Loucy (cell line): ENCODE data around the gene NPTX1.

Experiments used
- H2AFZ ChIP-seq: fragments of 200-600 bp; sonication (generic); 2 replicates; pipeline ENCODE4 v1.6.0; 2016; ENCODE audit warnings: antibody characterized with exemption, mild to moderate bottlenecking, low read length, moderate library complexity
- H3F3A ChIP-seq: fragments of 200-600 bp; 2 replicates; pipeline ENCODE4 v1.6.0; 2016; ENCODE audit warnings: antibody characterized with exemption, low read depth, mild to moderate bottlenecking
- H3K27me3 ChIP-seq: fragments of 200-600 bp; sonication (generic); 2 replicates; pipeline ENCODE4 v1.6.1; 2014; ENCODE audit warnings: low read length, mild to moderate bottlenecking; ENCODE audit not compliant: insufficient read depth, poor library complexity, severe bottlenecking
- H3K36me3 ChIP-seq: fragments of 200-600 bp; sonication (generic); 2 replicates; pipeline ENCODE4 v1.6.1; 2016; ENCODE audit warnings: low read length; ENCODE audit not compliant: insufficient read depth
- H3K4me1 ChIP-seq: fragments of 200-600 bp; sonication (generic); 2 replicates; pipeline ENCODE4 v1.5.1; 2014; ENCODE audit warnings: low read length, mild to moderate bottlenecking; ENCODE audit not compliant: insufficient read depth, poor library complexity, severe bottlenecking
- H3K4me2 ChIP-seq: fragments of 200-600 bp; sonication (generic); 2 replicates; pipeline ENCODE4 v1.6.0; 2014; ENCODE audit warnings: antibody characterized with exemption, low read length, low read depth, mild to moderate bottlenecking; ENCODE audit not compliant: poor library complexity, severe bottlenecking
- H3K4me3 ChIP-seq: fragments of 200-600 bp; sonication (generic); 2 replicates; pipeline ENCODE4 v1.5.1; 2014; ENCODE audit warnings: low read length, mild to moderate bottlenecking, mixed read lengths; ENCODE audit not compliant: poor library complexity, severe bottlenecking
- H3K79me2 ChIP-seq: fragments of 200-600 bp; sonication (generic); 2 replicates; pipeline ENCODE4 v1.6.1; 2014; ENCODE audit warnings: low read length; ENCODE audit not compliant: insufficient read depth
- H3K9ac ChIP-seq: fragments of 200-600 bp; sonication (generic); 2 replicates; pipeline ENCODE4 v1.6.0; 2014; ENCODE audit warnings: mild to moderate bottlenecking, low read depth, low read length, moderate library complexity; ENCODE audit not compliant: poor library complexity, severe bottlenecking
- H3K9me2 ChIP-seq: fragments of 200-600 bp; sonication (generic); replicated peaks from 2 replicates; pipeline ENCODE4 v1.6.1; 2016; ENCODE audit warnings: low read depth, low read length, mixed read lengths
- H3K9me3 ChIP-seq: fragments of 200-600 bp; sonication (generic); 2 replicates; pipeline ENCODE4 v1.6.1; 2014; ENCODE audit warnings: mild to moderate bottlenecking, antibody characterized with exemption, low read length, low read depth; ENCODE audit not compliant: insufficient read depth
- H4K20me1 ChIP-seq: fragments of 200-600 bp; sonication (generic); 2 replicates; pipeline ENCODE4 v1.6.0; 2014; ENCODE audit warnings: antibody characterized with exemption, low read length, mild to moderate bottlenecking; ENCODE audit not compliant: insufficient read depth, poor library complexity, severe bottlenecking
- EZH2phosphoT487 ChIP-seq: fragments of 200-600 bp; IDR thresholded peaks from 2 replicates; pipeline ENCODE4 v1.6.1; 2018; ENCODE audit warnings: antibody characterized with exemption, mild to moderate bottlenecking, moderate library complexity, borderline replicate concordance
- TF ChIP-seq, protein P1 (sequence below): fragments of 200-600 bp; sonication (generic); conservative IDR thresholded peaks from 2 replicates; pipeline ENCODE4 v1.5.1; 2014; ENCODE audit warnings: mild to moderate bottlenecking, antibody characterized with exemption, low read length

The NPTX1 gene

DNA sequence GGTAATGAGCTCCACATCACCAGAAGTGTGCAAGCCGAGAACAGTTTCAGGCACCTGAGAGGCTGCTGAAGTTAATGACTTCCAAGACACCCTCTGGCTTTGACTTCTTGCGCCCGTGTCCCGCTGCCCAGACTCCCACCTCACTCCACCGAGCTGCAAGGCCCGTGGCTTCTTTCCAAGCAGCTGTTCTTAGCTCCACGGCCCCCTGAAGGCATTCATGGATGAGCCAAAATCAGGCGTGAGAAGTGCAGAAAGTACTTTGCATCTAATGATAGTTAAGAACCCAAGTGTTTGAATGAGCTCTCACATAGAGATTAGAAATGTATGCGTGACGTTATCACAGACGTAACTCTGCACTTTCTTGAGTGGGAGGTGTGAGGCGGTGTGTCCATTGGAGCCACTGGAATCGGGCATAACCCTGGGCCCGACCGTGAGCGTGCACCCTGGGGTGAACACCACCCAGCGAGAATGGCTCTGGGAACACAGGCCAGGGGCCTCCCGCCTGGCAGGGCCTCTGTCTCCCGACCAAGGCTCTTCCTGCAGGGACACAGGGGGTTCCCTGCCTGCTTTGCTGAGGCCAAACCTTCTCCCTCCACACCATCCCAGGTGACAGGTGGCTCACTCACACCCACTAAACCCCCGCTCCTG, 11.0 kb downstream of the NPTX1 start:
- Histone ChIP-seq H3F3A (no peaks in the 10 kb centered on the region), H3K9ac (no peak overlapping the region), H4K20me1 (no peaks in the 10 kb centered on the region), H2AFZ (no peak overlapping the region), H3K4me1 (no peaks in the 10 kb centered on the region), H3K9me2 (no peaks in the 10 kb centered on the region), H3K27me3 (no peaks in the 10 kb centered on the region), H3K4me3 (no peak overlapping the region), H3K36me3 (no peaks in the 10 kb centered on the region), H3K4me2 (no peak overlapping the region), H3K9me3 (no peaks in the 10 kb centered on the region), H3K79me2 (no peaks in the 10 kb centered on the region)
- TF ChIP-seq, protein P1, sequence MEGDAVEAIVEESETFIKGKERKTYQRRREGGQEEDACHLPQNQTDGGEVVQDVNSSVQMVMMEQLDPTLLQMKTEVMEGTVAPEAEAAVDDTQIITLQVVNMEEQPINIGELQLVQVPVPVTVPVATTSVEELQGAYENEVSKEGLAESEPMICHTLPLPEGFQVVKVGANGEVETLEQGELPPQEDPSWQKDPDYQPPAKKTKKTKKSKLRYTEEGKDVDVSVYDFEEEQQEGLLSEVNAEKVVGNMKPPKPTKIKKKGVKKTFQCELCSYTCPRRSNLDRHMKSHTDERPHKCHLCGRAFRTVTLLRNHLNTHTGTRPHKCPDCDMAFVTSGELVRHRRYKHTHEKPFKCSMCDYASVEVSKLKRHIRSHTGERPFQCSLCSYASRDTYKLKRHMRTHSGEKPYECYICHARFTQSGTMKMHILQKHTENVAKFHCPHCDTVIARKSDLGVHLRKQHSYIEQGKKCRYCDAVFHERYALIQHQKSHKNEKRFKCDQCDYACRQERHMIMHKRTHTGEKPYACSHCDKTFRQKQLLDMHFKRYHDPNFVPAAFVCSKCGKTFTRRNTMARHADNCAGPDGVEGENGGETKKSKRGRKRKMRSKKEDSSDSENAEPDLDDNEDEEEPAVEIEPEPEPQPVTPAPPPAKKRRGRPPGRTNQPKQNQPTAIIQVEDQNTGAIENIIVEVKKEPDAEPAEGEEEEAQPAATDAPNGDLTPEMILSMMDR: no peak
- no peak for TF ChIP-seq EZH2phosphoT487

DNA sequence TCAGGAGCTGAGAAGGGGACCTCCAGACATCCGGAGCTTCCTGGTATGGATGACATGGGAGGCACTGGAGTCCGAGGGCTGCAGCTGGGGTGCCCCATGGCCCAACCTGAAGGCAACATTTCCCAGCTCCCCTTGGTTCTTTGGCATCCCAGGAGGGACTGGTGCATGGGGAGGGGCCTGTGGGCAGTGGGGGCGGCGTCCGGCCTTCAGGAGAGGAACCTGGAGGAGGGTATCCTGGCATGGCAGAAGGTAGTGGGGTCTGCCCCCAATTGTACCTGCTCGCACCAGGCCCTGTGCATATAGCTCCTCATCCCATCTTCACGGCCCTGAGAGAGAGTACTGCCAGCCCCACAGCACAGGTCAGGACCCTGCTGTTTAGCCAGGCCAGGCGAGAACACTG, 11.9 kb downstream of the NPTX1 start:
- H2AFZ ChIP-seq: no peak overlapping the region
- H4K20me1 ChIP-seq: no peaks in the 10 kb centered on the region
- no peaks in the 10 kb centered on the region for H3K79me2 ChIP-seq

DNA sequence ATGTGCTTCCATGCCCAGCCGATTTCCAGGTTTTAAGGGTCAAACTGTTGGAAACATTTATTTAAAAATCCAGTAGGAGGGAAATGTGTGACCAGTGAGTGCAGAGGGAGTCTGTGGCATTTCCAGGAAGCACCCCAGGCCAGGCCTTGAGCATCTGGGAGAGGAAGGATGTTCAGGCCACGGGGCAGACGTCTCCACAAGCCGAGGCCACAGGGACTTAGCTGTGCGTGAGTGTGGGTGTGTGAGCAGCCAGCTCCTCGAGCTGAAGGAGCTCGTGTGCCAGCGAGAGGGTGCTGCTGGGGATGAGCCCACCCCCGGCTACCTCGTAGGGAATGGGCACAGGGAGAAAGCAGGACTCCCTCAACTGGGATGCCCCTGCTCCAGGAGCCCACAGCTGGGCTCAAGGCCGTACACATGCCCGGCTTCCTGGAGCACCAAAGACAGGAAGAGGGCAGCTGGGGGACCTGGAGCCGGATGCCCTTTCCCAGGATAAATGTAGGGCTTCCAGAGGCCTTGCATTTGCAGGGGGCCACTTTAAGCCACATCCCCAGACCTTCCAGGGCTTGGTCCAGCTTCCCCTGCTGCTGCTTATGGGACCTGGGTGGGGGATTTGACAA, 12.5 kb downstream of the NPTX1 start:
- H3K4me1 ChIP-seq: peaks cover 4% of the 10 kb centered on the region
- H4K20me1 ChIP-seq: no peaks in the 10 kb centered on the region
- H3K9ac ChIP-seq: no peak overlapping the region
- H3K9me2 ChIP-seq: no peaks in the 10 kb centered on the region
- no peaks in the 10 kb centered on the region for H3K9me3 ChIP-seq
- H3K36me3 ChIP-seq: no peaks in the 10 kb centered on the region
- no peaks in the 10 kb centered on the region for H3K27me3 ChIP-seq
- TF ChIP-seq EZH2phosphoT487: no peak
- TF ChIP-seq, protein P1: no peak
- no peak overlapping the region for H3K4me2 ChIP-seq
- no peaks in the 10 kb centered on the region for H3F3A ChIP-seq
- H3K4me3 ChIP-seq: no peak overlapping the region
- no peak overlapping the region for H2AFZ ChIP-seq
- no peaks in the 10 kb centered on the region for H3K79me2 ChIP-seq

More for the DNA sequence above, 11.9 kb downstream of the NPTX1 start:
- no peaks in the 10 kb centered on the region for H3F3A ChIP-seq
- no peak overlapping the region for H3K4me3 ChIP-seq
- TF ChIP-seq, protein P1: no peak
- TF ChIP-seq EZH2phosphoT487: no peak
- no peaks in the 10 kb centered on the region for H3K9me3 ChIP-seq
- no peaks in the 10 kb centered on the region for H3K27me3 ChIP-seq
- H3K9ac ChIP-seq: no peak overlapping the region
- H3K4me2 ChIP-seq: no peak overlapping the region
- no peaks in the 10 kb centered on the region for H3K4me1 ChIP-seq
- H3K9me2 ChIP-seq: no peaks in the 10 kb centered on the region
- no peaks in the 10 kb centered on the region for H3K36me3 ChIP-seq
